Nasal cavity respiratory epithelium epithelial cell of viscerocranial mucosa (primary cell): Measurements from ENCODE around the gene GPR78. TPM values are rescaled to one million over a fixed set of nuclear protein-coding genes. Genes with fewer than 3 reads are reported as not detected.

Experiments
- total RNA-seq: library from RNA; depleted of rRNA; stranded (reverse); fragments of >200 nt; gene quantifications from 2 replicates; pipeline ENCODE4 v1.2.3, GENCODE V29; 2014

Gene GPR78, protein sequence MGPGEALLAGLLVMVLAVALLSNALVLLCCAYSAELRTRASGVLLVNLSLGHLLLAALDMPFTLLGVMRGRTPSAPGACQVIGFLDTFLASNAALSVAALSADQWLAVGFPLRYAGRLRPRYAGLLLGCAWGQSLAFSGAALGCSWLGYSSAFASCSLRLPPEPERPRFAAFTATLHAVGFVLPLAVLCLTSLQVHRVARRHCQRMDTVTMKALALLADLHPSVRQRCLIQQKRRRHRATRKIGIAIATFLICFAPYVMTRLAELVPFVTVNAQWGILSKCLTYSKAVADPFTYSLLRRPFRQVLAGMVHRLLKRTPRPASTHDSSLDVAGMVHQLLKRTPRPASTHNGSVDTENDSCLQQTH
- 0.07 TPM in 1 of 2 replicates, not detected in the other for total RNA-seq

GRCh38 chr4:8580321-8581093 lies at the start of gene GPR78:
Gene GPR78 (plus strand): TSS chr4:8580392. CDS start chr4:8580983, 591 bp downstream.

GRCh38 chr4:8592366-8593263 lies 12.4 kb downstream of the GPR78 start, which contains the start of gene CPZ:
Gene CPZ (plus strand): TSS chr4:8592765. CDS start chr4:8592834, 69 bp downstream.

Other genes starting within 250 kb of the GPR78 start
- 10.3 and 22.6 TPM in 2 replicates for gene ACOX3, start 139.7 kb upstream of the GPR78 start, total RNA-seq
- gene TRMT44, start 139.6 kb upstream of the GPR78 start, total RNA-seq: 11.3 and 21.4 TPM in 2 replicates
- 0.21 TPM in 1 of 2 replicates, not detected in the other for gene CPZ, start 12.4 kb downstream of the GPR78 start, total RNA-seq